HEK293T (cell line): ENCODE data around the gene NHP2.

Source experiments
- CTCF ChIA-PET: fragments of 350-600 bp; formaldehyde crosslinking; extraction: SDS; loops from one replicate; lab custom pipeline; 2021; ENCODE audit warnings: antibody characterized with exemption, inconsistent platforms; lab: Yijun Ruan, JAX
- POLR2A ChIA-PET: fragments of 350-600 bp; formaldehyde crosslinking; extraction: SDS; loops from one replicate; lab custom pipeline; 2020; ENCODE audit warnings: antibody characterized with exemption, inconsistent platforms; lab: Yijun Ruan, JAX
- DNase-seq: peaks from one replicate; pipeline ENCODE4 v3.0.0; 2012; ENCODE audit warnings: mixed read lengths; ENCODE audit errors: extremely low spot score
- ARNT ChIP-seq: fragments of 450-650 bp; IDR thresholded peaks from 2 replicates; pipeline ENCODE4 v1.6.1; 2017; ENCODE audit warnings: mild to moderate bottlenecking
- BHLHE40 ChIP-seq: fragments of 450-650 bp; IDR thresholded peaks from 2 replicates; pipeline ENCODE4 v1.6.1; 2016; ENCODE audit warnings: mild to moderate bottlenecking, moderate library complexity, borderline replicate concordance
- CTBP1 ChIP-seq: fragments of 450-650 bp; IDR thresholded peaks from 2 replicates; pipeline ENCODE4 v1.6.1; 2016; ENCODE audit warnings: borderline replicate concordance
- ELF4 ChIP-seq: fragments of 450-650 bp; IDR thresholded peaks from 2 replicates; pipeline ENCODE4 v1.6.1; 2017; ENCODE audit warnings: antibody characterized with exemption
- FOXA1 ChIP-seq: fragments of 450-650 bp; IDR thresholded peaks from 2 replicates; pipeline ENCODE4 v1.6.1; 2016; ENCODE audit warnings: mild to moderate bottlenecking
- FOXK2 ChIP-seq: fragments of 450-650 bp; IDR thresholded peaks from 2 replicates; pipeline ENCODE4 v1.6.1; 2016; ENCODE audit warnings: mild to moderate bottlenecking
- FOXM1 ChIP-seq: fragments of 450-650 bp; IDR thresholded peaks from 2 replicates; pipeline ENCODE4 v1.6.1; 2017; ENCODE audit warnings: mild to moderate bottlenecking, borderline replicate concordance
- HDGF ChIP-seq: fragments of 450-650 bp; IDR thresholded peaks from 2 replicates; pipeline ENCODE4 v1.6.1; 2017; ENCODE audit warnings: antibody characterized with exemption, borderline replicate concordance
- L3MBTL2 ChIP-seq: fragments of 450-650 bp; conservative IDR thresholded peaks from 2 replicates; pipeline ENCODE4 v1.6.1; 2016; ENCODE audit warnings: mild to moderate bottlenecking
- LEF1 ChIP-seq: fragments of 450-650 bp; IDR thresholded peaks from 2 replicates; pipeline ENCODE4 v1.6.1; 2017; ENCODE audit warnings: mild to moderate bottlenecking, borderline replicate concordance
- NFRKB ChIP-seq: fragments of 450-650 bp; IDR thresholded peaks from 2 replicates; pipeline ENCODE4 v1.6.1; 2016; ENCODE audit warnings: mild to moderate bottlenecking, moderate library complexity
- SP1 ChIP-seq: fragments of 450-650 bp; IDR thresholded peaks from 2 replicates; pipeline ENCODE4 v1.6.1; 2017
- SUZ12 ChIP-seq: fragments of 450-650 bp; IDR thresholded peaks from 2 replicates; pipeline ENCODE4 v1.6.1; 2016; ENCODE audit warnings: mild to moderate bottlenecking
- TARDBP ChIP-seq: fragments of 450-650 bp; IDR thresholded peaks from 2 replicates; pipeline ENCODE4 v1.6.1; 2016
- ZNF384 ChIP-seq: fragments of 450-650 bp; IDR thresholded peaks from 2 replicates; pipeline ENCODE4 v1.6.1; 2016
- TF ChIP-seq, protein P1 (sequence below): fragments of 450-650 bp; IDR thresholded peaks from 2 replicates; pipeline ENCODE4 v1.6.1; 2016

Gene NHP2

DNA sequence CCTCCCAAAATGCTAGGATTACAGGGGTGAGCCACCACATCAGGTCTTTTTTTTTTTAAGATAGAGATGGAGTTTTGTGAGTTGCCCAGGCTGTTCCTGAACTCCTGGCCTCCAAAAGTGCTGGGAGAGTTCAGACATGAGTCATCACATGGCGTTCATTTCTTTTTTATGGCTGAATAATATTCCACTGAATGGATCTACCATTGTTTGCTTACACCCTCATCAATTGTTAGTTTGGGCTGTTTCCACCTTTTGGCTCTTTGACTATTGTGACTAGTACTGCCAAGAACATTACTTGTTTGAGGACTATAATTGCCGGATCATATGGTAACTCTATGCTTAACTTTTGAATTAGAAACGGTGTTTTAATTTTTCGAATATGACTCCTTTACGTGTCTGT, 41.1 kb downstream of the NHP2 start:
- no peak for DNase-seq
- ChIA-PET CTCF (no interaction called here), POLR2A (no interaction called here)
- TF ChIP-seq NFRKB (no peak), FOXK2 (no peak), FOXM1 (no peak), CTBP1 (no peak), SP1 (no peak)

DNA sequence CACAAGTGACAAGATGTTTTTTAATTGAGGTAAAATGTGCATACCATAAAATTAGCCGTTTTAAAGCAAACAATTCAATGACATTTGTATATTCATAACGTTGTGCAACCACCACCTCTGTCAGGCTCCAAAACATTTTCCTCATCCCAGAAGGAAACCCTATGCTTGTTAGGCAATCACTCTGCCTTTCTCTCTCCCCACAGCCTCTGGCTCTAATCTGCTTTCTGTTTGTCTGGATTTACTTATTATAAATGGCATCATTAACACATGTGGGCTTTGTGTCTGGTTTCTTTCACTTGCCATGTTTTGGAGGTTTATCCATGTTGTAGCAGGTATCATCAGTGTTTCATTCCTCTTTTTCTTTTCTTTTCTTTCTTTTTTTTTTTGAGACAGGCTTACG, 41.8 kb downstream of the NHP2 start:
- ChIA-PET CTCF (no interaction called here), POLR2A (no interaction called here)
- no peak for DNase-seq
- TF ChIP-seq FOXM1 (no peak), FOXA1 (no peak), SUZ12 (no peak), NFRKB (no peak), ARNT (no peak), LEF1 (no peak), BHLHE40 (no peak), FOXK2 (no peak), SP1 (no peak), HDGF (no peak), L3MBTL2 (no peak), CTBP1 (no peak), ZNF384 (no peak), TARDBP (no peak), ELF4 (no peak)
- TF ChIP-seq, protein P1, sequence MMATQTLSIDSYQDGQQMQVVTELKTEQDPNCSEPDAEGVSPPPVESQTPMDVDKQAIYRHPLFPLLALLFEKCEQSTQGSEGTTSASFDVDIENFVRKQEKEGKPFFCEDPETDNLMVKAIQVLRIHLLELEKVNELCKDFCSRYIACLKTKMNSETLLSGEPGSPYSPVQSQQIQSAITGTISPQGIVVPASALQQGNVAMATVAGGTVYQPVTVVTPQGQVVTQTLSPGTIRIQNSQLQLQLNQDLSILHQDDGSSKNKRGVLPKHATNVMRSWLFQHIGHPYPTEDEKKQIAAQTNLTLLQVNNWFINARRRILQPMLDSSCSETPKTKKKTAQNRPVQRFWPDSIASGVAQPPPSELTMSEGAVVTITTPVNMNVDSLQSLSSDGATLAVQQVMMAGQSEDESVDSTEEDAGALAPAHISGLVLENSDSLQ, result no peak

DNA sequence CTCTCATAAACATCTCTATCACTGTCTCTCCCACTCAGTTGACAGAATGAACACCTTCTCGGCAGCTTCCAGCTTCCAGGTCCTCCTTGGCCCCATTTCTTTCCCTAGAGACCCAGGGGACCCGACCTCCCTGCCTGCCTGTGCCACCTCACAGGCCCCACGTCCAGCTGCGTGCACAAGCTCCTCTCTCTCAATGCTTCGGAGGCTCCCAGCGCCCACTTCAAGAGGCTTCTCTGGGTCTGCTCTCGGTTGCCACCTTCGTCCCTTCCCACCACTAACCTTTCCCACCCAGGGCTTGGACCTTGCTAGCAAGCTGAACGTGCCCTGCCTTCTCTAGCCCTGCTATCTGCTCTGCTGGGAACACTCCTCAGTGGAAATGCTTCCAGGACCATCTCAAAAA, 43.2 kb downstream of the NHP2 start:
- no peak for DNase-seq
- ChIA-PET CTCF (interaction anchor here (2.3 kb wide), 1 partner anchor 10 kb away, joined by 10 read pairs; no protein-coding TSS in a partner anchor), POLR2A (interaction anchor here (0.6 kb wide), 1 partner anchor 47 kb away, joined by 3 read pairs; no protein-coding TSS in a partner anchor)
- TF ChIP-seq LEF1 (no peak), NFRKB (no peak)

DNA sequence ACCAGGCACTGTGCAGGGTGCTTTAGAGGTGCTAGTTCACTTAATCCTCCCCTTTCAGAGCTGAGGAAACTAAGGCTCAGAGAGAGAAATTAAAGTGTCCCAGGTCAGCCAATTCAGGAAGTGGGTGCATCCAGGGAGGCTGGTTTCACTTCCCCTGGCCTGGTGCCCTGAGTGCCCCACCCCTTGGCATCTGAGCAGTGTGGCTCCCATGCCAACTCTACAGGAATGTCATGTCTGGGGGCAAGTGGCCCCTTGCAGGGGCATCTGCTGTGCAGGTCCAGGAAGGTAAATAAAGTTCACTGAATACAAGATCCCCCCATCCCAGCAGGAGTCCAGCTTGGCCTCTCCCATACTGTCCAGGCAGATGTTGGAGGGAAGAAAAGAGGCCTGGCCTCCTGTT, 44.7 kb downstream of the NHP2 start:
- no peak for DNase-seq
- POLR2A ChIA-PET, result no interaction called here
- no peak for TF ChIP-seq BHLHE40
- TF ChIP-seq ZNF384, result no peak
- no peak for TF ChIP-seq L3MBTL2
- no peak for TF ChIP-seq ARNT
- no peak for TF ChIP-seq HDGF
- no peak for TF ChIP-seq SP1
- TF ChIP-seq CTBP1, result no peak
- TF ChIP-seq, protein P1, result no peak
- no peak for TF ChIP-seq FOXA1
- TF ChIP-seq FOXK2, result no peak
- no peak for TF ChIP-seq SUZ12
- no peak for TF ChIP-seq NFRKB
- no peak for TF ChIP-seq ELF4
- TF ChIP-seq TARDBP, result no peak
- TF ChIP-seq LEF1, result no peak
- no peak for TF ChIP-seq FOXM1
- CTCF ChIA-PET, result interaction anchor here (1.0 kb wide), 1 partner anchor 33 kb away, joined by 4 read pairs; no protein-coding TSS in a partner anchor

DNA sequence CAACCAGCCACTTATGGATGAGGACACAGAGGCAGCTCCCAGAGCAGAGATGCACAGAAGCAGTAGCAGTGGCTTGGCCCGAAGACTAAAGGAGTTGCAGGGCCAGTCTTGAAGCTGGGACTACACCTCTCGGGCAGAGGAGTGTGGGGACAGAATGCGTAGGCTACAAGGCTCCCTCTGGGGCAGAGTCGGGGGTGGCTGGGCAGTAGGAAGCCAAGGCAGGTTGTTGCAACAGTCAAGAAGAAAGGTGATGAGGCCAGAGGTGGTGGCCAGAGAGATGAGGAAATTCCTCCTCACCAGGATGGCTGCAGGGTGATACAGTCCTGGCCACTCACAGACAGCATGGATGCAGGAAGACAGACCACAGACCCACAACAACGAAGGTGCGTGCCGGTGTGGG, 45.2 kb downstream of the NHP2 start:
- POLR2A ChIA-PET, result no interaction called here
- no peak for TF ChIP-seq L3MBTL2
- no peak for TF ChIP-seq ELF4
- TF ChIP-seq LEF1, result no peak
- no peak for TF ChIP-seq SP1
- no peak for TF ChIP-seq FOXK2
- no peak for TF ChIP-seq FOXA1
- no peak for TF ChIP-seq TARDBP
- no peak for TF ChIP-seq BHLHE40
- no peak for TF ChIP-seq SUZ12
- TF ChIP-seq CTBP1, result no peak
- no peak for TF ChIP-seq NFRKB
- no peak for TF ChIP-seq ZNF384
- no peak for TF ChIP-seq ARNT
- TF ChIP-seq, protein P1, result no peak
- no peak for TF ChIP-seq HDGF
- no peak for DNase-seq
- CTCF ChIA-PET, result interaction anchor here (1.0 to 1.4 kb wide), 2 partner anchors 12 to 33 kb away, joined by 4 to 7 read pairs; no protein-coding TSS in a partner anchor

DNA sequence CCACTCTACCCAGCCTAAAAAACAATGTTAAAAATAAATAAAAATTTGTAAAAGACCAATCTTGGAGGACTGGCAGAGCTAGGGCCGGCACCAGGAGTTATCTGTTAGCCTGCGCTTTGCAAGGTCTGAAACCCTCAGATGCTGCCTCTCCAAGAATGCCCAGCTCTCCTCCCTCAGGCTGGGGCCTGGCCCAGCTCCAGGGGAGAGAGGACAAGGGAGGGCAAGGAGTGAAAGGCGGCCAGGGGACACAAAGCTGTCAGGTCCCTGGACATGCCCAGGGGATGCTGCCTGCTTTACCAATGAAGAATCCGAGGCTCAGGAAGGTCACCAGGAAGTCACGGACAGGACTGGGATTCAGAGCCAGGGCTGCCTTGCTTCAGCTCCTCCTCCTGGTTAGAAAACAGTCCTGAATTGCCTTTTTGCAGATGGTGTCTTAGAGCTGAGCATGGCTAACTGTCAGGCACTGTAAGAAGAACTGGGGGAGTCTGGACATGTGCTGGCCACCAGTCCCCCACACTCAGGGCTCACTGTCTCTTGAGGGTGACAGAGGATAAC, 45.9 kb downstream of the NHP2 start:
- DNase-seq, result no peak
- TF ChIP-seq FOXK2, result no peak
- CTCF ChIA-PET, result interaction anchor here (1.0 to 1.4 kb wide), 2 partner anchors 13 to 32 kb away, joined by 4 to 7 read pairs; no protein-coding TSS in a partner anchor
- POLR2A ChIA-PET, result interaction anchor here (2.2 kb wide), 1 partner anchor 46 kb away, joined by 5 read pairs; the partner anchor contains the start of gene NHP2
